ENCODE results near the gene SOHLH1. TPM values are rescaled to one million over a fixed set of nuclear protein-coding genes. Genes with fewer than 3 reads are reported as not detected.

The SOHLH1 gene
- total RNA-seq, 3 donors from 2014 or later: not detected

- H3K4me3 ChIP-seq: no peak overlapping the region
- no peaks in the 10 kb centered on the region for H3K4me1 ChIP-seq
- no peak overlapping the region for H3K27ac ChIP-seq
- intact Hi-C loops (cut with DNase I; ENCODE audit: low total_unique reads): no loop called here
- no peaks in the 10 kb centered on the region for H3K36me3 ChIP-seq
- peaks cover 5 to 14% of the 10 kb centered on the region in 2 donors for H3K9me3 ChIP-seq
- H3K27me3 ChIP-seq: peaks cover 0 to 80% of the 10 kb centered on the region in 2 donors
- TF ChIP-seq CTCF (IDR thresholded peaks at IDR 0.05) (no peak), POLR2A (IDR thresholded peaks at IDR 0.05) (no peak), POLR2AphosphoS5 (IDR thresholded peaks at IDR 0.05) (no peak)
- no peak for DNase-seq (ENCODE audit: low spot score in 2 of 2)
These were observed 37.1 kb upstream of the SOHLH1 start for GRCh38 chr9:135736272-135736978.

GRCh38 chr9:135734616-135735144 is 35.4 kb upstream of the SOHLH1 start:
- Histone ChIP-seq H3K4me3 (no peak overlapping the region), H3K27me3 (peaks cover 0 to 67% of the 10 kb centered on the region in 2 donors), H3K4me1 (no peaks in the 10 kb centered on the region), H3K36me3 (no peaks in the 10 kb centered on the region), H3K27ac (no peak overlapping the region), H3K9me3 (peaks cover 10 to 19% of the 10 kb centered on the region in 2 donors)
- intact Hi-C loops (cut with DNase I; ENCODE audit: low total_unique reads): no loop called here
- TF ChIP-seq POLR2AphosphoS5 (IDR thresholded peaks at IDR 0.05): no peak
- no peak for TF ChIP-seq CTCF (IDR thresholded peaks at IDR 0.05)
- no peak for DNase-seq (ENCODE audit: low spot score in 2 of 2)

- Histone ChIP-seq H3K4me1 (no peaks in the 10 kb centered on the region), H3K4me3 (no peak overlapping the region), H3K27me3 (peaks cover 0 to 57% of the 10 kb centered on the region in 2 donors), H3K36me3 (no peaks in the 10 kb centered on the region), H3K9me3 (peaks cover 10 to 19% of the 10 kb centered on the region in 2 donors), H3K27ac (no peak overlapping the region)
- intact Hi-C loops (cut with DNase I; ENCODE audit: low total_unique reads): no loop called here
- TF ChIP-seq POLR2A (IDR thresholded peaks at IDR 0.05) (no peak), POLR2AphosphoS5 (IDR thresholded peaks at IDR 0.05) (no peak), CTCF (IDR thresholded peaks at IDR 0.05) (no peak)
- DNase-seq (ENCODE audit: low spot score in 2 of 2): no peak
These were observed 33.4 kb upstream of the SOHLH1 start for GRCh38 chr9:135732569-135733257.

GRCh38 chr9:135731454-135731853 is 32.2 kb upstream of the SOHLH1 start:
- Histone ChIP-seq H3K27me3 (peaks cover 0 to 51% of the 10 kb centered on the region in 2 donors), H3K36me3 (no peaks in the 10 kb centered on the region), H3K27ac (no peak overlapping the region), H3K4me3 (no peak overlapping the region), H3K9me3 (peaks cover 10 to 19% of the 10 kb centered on the region in 2 donors), H3K4me1 (no peaks in the 10 kb centered on the region)
- no peak for DNase-seq (ENCODE audit: low spot score in 2 of 2)
- TF ChIP-seq POLR2A (IDR thresholded peaks at IDR 0.05): no peak
- TF ChIP-seq CTCF (IDR thresholded peaks at IDR 0.05): no peak
- TF ChIP-seq POLR2AphosphoS5 (IDR thresholded peaks at IDR 0.05): no peak
- intact Hi-C loops (cut with DNase I; ENCODE audit: low total_unique reads): no loop called here

- Histone ChIP-seq H3K4me3 (no peak overlapping the region), H3K36me3 (no peaks in the 10 kb centered on the region), H3K27ac (no peak overlapping the region), H3K27me3 (peaks cover 4 to 53% of the 10 kb centered on the region in 2 donors), H3K4me1 (no peaks in the 10 kb centered on the region), H3K9me3 (peaks cover 10 to 19% of the 10 kb centered on the region in 2 donors)
- intact Hi-C loops (cut with DNase I; ENCODE audit: low total_unique reads): no loop called here
- TF ChIP-seq POLR2A (IDR thresholded peaks at IDR 0.05) (no peak), POLR2AphosphoS5 (IDR thresholded peaks at IDR 0.05) (no peak), CTCF (IDR thresholded peaks at IDR 0.05) (no peak)
- no peak for DNase-seq (ENCODE audit: low spot score in 2 of 2)
These were observed 30.2 kb upstream of the SOHLH1 start for GRCh38 chr9:135729480-135729879.
